ENCODE measurements around the gene FAP.

DNA sequence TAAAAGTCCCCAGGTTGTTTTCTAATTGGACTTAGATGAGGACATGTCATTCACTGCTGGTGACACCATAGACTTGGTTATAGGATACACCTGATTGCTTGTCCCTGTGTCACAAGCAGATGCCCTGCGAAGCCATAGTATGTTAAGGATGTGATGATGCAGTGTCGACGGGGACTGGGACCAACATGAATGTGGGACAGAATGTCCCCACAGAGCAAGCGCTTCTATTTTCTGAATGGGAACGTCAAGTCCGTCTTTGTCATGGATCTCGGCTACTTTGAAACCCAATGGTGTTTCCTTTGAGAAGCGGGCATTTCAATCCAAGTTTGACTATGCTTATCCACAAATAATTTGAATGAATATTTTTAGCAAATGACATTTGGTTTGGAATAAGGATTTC lies 93.3 kb downstream of the FAP start:
- no peak for TF ChIP-seq TAF1 (IDR thresholded peaks at IDR 0.05; ENCODE audit: low read depth, low read length)
- TF ChIP-seq ASH2L (IDR thresholded peaks at IDR 0.05; ENCODE audit: low read length), result no peak

Data from H1 (cell line).